GM19455 (cell line): ENCODE results near the gene KIF2C.
"Not testable (repeated sequence)": the region's sequence is repeated elsewhere in the genome, so short reads cannot be mapped to it uniquely, and the experiment has no call there.

Experiments
- ATAC-seq: cut with Tn5 transposase; IDR thresholded peaks from one replicate; pipeline ENCODE4 v1.9.1; 2021; ENCODE audit not compliant: unreplicated experiment

The KIF2C gene

GRCh38 chr1:44810101-44810761, 70.6 kb downstream of the KIF2C start:
- no peak for ATAC-seq

GRCh38 chr1:44810762-44811105, 71.1 kb downstream of the KIF2C start:
- not testable (repeated sequence) for ATAC-seq

- ATAC-seq = no peak
Observed at GRCh38 chr1:44811234-44811633, 71.6 kb downstream of the KIF2C start.

- ATAC-seq = no peak
Observed at GRCh38 chr1:44812822-44813543, 73.3 kb downstream of the KIF2C start.

- not testable (repeated sequence) for ATAC-seq
Observed at GRCh38 chr1:44815926-44816325, 76.3 kb downstream of the KIF2C start.

GRCh38 chr1:44817307-44817706, 77.7 kb downstream of the KIF2C start:
- no peak for ATAC-seq
